ENCODE measurements around the gene RPAP3.
"Not testable (repeated sequence)": the region's sequence is repeated elsewhere in the genome, so short reads cannot be mapped to it uniquely, and the experiment has no call there.

RPAP3 gene

GRCh38 chr12:47717443-47718193, 11.8 kb upstream of the RPAP3 start:
- DNase-seq: peak; percentile 26 to 54

DNA sequence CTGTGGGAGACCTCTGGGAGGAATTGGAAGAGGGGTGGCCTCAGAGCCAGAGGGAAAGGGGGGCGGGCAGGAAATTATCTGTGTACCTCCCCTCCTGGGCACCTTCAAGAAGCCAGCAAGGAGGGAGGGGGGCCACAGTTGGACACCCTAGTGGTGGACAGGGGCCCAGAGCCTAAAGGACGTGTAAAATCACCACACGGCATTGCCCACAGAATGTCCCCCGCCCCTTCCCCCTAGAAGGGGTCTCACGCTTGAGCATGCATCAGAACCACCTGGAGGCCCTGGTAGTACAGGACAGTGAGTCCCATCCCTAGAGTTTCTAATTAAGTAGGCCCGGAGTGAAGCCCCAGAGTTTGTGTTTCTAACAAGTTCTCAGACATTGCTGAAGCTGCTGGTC, 11.2 kb upstream of the RPAP3 start:
- DNase-seq: no peak

DNA sequence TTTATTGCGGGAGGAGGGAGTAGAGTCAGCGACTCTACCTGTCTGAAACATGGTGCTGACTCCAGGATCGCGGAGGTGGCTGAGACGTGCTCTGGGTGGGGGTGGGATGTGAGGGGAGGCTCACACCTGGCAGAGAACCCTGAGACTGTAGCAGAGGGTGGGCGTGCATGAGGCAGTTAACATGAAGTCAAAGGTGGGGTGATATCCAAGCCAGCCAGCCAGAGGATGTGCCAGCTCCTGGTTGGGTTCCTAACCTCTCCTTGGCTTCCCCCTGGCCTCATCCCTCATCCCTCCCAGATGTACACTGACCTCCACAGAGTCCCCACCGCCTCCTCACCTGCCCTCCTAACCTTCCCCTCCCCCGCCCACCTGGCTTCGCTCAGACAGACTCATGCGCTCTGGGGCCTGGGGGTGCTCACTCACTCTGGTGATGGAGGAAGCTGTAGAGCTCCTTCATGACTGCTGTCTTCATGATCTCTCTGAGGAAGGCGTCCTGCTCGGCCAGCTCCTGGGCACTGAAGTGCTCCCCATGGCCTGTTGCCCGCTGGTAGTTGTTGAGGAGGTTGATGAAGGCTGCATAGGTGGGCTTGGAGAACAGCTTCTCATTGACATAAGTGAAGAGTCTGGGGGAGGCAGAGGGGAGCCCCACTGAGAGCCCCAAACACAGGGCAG, 10.2 kb upstream of the RPAP3 start:
- no peak for DNase-seq

DNA sequence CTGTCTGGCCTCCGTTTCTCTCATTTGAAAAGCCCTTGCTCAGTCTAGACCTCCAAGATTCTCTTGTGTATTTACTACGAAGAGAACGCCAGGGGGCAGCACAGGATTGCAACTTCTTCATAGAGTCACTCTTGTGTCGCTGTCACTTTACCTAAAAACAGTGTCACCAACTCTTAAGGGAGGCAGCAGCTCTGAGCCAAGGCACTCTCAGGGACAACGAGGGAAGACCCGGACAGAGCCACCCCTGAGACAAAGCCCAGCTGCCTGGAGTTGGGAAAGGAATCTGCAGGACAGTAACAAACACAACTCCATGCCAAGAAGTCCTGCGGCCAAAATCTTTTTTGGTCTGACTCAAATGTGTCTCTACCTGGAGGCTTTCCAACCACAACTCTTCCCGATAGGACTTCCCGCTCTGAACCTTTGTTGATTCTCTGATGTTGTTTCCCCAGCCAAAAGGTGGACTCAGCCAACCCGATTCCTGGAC, 9.6 kb upstream of the RPAP3 start:
- DNase-seq: peak; percentile 73 to 74

GRCh38 chr12:47714826-47715386, 9.1 kb upstream of the RPAP3 start:
- no peak for DNase-seq

- DNase-seq: no peak
Measured at GRCh38 chr12:47712171-47712570, 6.3 kb upstream of the RPAP3 start.

GRCh38 chr12:47711448-47711847, 5.6 kb upstream of the RPAP3 start:
- no peak for DNase-seq

DNA sequence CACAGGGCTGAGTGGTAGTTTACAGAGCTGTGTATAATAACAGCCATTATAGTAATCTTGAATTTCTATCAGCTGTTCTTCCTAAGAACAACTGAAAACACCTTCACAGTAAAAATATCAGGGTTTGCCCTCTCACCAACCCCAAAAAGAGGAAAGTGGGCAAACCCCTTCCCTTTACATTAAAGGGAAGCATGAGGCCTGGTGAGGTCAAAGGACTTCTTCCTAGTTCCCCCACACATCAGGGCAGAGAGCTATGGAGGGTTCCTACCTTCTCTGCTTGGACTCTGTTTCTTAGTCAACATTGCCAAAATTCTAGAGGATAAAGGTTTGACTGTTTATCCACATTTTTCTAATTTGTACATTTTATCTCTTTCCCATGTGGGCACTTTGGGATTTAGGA, 4.4 kb upstream of the RPAP3 start:
- DNase-seq: no peak

DNA sequence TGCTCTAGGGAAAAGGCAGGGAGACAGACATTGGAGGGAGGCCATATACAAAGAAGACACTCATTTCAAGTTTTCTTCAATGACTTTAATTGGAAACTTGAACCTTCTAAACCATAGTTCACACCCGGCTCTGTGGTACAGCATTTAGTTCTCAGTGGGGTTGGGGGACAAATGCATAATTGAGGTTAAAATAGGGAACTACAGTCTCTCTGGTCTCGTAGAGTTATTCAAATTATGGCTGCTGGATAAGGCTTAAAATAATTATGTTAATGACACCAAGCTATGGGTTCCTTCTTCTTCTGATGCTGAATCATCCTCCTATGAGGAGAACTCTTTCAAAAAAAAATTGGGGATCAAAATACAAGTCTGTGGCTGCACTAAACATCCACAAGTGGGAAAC, 3.8 kb upstream of the RPAP3 start:
- no peak for DNase-seq

GRCh38 chr12:47709237-47709636, 3.4 kb upstream of the RPAP3 start:
- no peak for DNase-seq

DNA sequence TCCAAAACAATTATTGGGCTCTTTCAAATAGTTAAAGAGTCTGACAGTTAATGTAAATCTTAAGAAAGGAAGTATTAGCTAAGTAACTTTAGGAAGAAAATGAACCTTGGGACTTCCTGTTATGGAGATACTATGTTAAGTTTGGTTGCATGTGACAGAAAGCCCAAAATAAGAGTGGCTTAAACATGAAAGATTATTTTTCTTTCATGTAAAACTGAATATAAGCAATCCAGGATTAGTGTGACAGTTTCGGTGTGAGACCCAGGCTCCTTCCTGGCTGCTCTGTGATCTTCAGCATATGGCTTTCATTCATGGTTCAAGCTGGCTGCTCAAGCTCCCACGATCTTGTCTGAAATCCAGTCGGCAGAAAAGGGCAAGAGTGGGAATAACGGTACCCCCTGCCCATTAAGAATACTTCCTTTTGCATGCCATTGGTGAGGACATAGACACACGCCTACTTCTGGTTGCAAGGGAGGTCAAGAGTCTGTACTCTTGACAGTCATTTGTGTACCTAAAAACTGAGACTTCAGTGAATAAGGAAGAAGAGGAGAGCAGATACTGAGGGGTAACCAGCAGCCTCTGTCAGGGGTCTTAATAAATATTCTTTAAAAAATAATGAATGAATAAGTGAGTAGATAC, 2.2 kb upstream of the RPAP3 start:
- DNase-seq: no peak

- DNase-seq: no peak
Measured at GRCh38 chr12:47707355-47707754, 1.5 kb upstream of the RPAP3 start.

- DNase-seq: no peak
Measured at GRCh38 chr12:47705229-47705565, 633 bp downstream of the RPAP3 start.

DNA sequence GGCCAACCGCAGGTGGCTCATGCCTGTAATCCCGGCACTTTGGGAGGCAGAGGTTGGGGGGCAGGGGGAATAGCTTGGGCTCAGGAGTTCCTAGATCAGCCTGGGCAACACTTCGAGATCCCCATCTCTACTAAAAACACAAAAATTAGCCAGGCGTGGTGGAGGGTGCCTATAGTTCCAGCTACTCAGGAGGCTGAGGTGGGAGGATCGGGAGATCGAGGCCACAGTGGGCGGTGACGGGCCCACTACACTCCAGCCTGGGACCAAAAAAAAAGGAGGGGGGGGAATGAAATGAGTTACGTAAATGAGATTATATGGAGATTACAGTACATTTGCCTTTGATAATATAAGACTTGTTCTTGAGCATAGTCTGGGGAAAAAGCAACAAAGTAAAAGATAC, 1.1 kb downstream of the RPAP3 start:
- DNase-seq: no peak

DNA sequence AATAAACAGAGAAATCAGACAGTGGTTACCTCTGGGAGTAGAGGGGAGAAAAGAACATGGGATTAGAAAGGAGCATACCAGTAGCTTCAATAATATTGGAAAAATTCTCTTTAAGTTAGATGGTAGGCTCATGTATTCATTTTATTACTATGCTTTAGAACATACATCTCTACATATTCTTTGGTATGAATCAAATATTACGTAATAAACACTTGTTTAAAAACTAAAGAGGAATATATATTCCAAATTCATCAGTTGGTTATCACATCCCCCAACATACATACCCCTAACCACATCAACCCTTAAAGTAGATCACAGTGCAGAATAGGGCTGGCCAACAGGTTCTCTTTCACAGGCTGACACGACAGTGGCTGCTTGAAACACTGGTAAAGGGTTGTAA, 5.6 kb downstream of the RPAP3 start:
- no peak for DNase-seq

GRCh38 chr12:47698631-47699030, 7.2 kb downstream of the RPAP3 start:
- DNase-seq: no peak

GRCh38 chr12:47698055-47698454, 7.8 kb downstream of the RPAP3 start:
- no peak for DNase-seq

- no peak for DNase-seq
Measured at GRCh38 chr12:47689215-47689614, 16.6 kb downstream of the RPAP3 start.

GRCh38 chr12:47687636-47688035, 18.2 kb downstream of the RPAP3 start:
- DNase-seq: no peak

DNA sequence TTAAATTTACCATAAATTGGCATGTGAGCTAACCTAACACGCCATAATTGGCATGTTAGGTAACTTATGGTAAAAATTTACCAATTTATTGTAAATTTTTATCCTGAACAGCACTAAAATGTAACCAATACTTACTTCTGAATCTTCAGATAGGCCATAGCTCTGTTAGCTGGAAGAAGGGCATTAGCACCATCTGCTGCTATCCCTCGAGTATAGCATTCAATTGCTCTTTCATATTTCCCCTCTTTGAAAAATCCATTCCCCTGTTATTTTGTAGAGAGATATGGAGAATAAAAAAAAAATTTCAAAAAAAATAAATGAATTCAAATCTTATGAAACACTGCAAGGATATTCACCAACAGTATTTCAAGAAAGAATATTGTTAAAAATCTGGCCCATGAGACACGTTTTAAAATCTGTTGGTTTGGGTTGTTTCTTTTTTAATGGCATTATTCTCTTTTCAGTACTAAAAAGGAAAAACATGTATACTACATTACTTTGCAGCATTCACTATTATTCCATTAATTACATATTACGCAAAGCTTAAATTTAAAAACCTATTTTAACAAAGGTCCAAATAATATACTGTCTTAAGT, 19.1 kb downstream of the RPAP3 start:
- DNase-seq: peak in 1 of 2 experiments; percentile 26

DNA sequence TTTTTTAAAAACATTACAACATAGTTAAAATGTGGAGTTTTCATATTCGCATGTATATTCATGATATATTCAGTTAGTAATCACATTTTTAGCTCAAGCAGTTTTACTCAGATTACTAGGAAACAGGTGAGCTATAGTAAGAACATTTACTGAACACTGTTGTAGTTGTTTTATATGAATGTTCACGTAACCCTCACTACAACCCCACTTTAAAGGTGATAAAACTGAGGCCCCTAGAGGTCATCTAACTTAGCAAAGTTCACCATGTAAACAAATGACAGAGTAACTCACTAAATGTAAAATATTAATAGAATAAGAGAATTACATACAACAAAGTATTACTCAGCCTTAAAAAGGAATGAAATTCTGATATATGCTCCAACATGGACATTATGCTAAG, 26.0 kb downstream of the RPAP3 start:
- DNase-seq: no peak

GRCh38 chr12:47672068-47672467, 33.8 kb downstream of the RPAP3 start:
- DNase-seq: no peak

GRCh38 chr12:47667935-47668334, 37.9 kb downstream of the RPAP3 start:
- DNase-seq: not testable (repeated sequence)

Data from NCI-H524 (cell line).